ENCODE results near the gene KIAA1191.

KIAA1191 gene

DNA sequence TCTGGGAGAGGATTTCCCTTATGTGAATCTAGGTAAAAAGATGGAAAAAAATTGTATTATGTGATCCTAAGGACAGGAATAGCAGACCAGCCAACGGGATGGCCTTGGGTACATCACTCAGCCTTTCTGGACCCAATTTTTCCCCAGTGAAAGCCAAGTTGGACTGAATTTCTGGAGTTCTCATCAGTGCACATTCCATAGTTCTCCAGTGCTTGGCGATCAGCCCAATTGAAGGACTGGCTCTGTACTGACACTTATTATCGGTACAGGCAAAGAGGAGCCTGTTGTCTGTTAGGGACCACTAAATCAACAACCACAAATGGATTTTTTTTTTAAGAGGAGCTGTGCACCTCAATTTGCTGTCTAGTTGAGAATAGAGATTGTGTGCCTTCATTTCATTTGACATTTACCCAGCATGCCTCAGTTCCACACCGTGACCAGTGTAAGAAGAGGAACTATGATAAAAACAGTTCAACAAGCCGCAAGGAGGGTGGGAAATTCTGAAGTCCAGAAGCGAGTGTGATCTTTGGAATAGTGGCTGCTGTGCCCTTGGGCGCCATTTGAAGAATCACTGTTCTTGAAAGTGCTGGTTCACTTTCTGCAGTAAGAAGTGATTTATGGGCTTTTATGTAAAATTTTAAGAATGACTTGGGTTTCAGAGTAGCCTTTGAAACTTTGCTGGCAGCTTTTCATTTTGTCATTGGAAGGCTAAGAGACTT, 11.7 kb upstream of the KIAA1191 start:
- TF ChIP-seq, protein P1, sequence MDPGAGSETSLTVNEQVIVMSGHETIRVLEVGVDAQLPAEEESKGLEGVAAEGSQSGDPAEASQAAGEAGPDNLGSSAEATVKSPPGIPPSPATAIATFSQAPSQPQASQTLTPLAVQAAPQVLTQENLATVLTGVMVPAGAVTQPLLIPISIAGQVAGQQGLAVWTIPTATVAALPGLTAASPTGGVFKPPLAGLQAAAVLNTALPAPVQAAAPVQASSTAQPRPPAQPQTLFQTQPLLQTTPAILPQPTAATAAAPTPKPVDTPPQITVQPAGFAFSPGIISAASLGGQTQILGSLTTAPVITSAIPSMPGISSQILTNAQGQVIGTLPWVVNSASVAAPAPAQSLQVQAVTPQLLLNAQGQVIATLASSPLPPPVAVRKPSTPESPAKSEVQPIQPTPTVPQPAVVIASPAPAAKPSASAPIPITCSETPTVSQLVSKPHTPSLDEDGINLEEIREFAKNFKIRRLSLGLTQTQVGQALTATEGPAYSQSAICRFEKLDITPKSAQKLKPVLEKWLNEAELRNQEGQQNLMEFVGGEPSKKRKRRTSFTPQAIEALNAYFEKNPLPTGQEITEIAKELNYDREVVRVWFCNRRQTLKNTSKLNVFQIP (CRISPR knock-in tag; IDR thresholded peaks at IDR 0.05; ENCODE audit: borderline replicate concordance, low read depth) = no peak
- TF ChIP-seq PPARA (CRISPR knock-in tag; IDR thresholded peaks at IDR 0.05; ENCODE audit: borderline replicate concordance) = no peak
- TF ChIP-seq ZFP30 (CRISPR knock-in tag; IDR thresholded peaks at IDR 0.05) = no peak
- TF ChIP-seq OSR1 (CRISPR knock-in tag; IDR thresholded peaks at IDR 0.05) = no peak
- no peak for TF ChIP-seq ZNF565 (CRISPR knock-in tag; conservative IDR thresholded peaks at IDR 0.05; ENCODE audit: low read depth)
- TF ChIP-seq ZFP3 (CRISPR knock-in tag; IDR thresholded peaks at IDR 0.05) = no peak
- no peak; the same call in 2 of the 3 replicates for ATAC-seq

DNA sequence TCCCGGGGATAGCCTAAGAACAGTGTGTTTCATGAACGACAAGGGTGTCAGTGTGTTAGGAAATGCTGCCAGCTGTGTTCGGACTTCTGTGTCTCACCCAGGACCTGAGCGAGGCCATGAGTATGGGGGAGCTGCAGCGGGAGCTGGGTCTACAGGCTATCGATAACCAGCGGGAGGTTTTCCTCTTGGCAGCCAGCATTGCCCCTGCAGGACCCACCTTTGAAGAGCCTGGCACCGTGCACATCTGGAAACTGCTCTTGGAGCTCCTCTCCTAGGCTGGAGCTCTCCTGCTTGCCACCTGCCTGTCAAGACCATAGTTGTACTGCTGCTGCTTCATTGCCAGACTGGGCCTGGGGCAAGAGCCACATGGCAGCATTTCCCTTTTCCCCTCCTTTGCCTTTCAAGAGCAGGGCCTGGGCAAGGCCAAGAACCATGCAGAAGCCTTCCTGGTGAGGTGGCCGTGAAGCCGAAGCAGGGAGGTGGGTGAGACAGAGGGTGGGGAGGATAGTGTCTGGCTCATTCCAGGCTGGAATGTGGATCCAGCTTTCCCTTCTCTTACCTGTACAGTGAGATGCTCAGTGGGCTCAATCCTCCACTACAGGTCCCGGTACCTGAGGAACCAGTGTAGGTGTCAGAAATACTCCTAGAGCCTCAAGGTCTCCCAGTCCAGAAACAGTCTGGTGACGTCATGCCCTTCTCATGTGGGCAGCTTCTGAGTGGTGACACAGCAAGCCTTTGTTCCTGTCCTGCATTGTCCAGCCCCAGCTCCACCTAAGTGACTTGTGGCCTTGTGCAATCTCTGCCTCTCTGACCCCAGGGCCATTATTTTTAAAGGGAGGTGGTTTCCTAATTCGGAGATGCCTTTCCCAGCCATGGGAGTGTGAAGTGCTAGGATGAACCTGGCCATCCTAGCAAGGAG, 10.3 kb upstream of the KIAA1191 start:
- no peak for ATAC-seq
- TF ChIP-seq CSDC2 (CRISPR knock-in tag; IDR thresholded peaks at IDR 0.05) (no peak), GLIS3 (CRISPR knock-in tag; IDR thresholded peaks at IDR 0.05) (no peak), RARB (CRISPR knock-in tag; IDR thresholded peaks at IDR 0.05) (no peak), PPARA (CRISPR knock-in tag; IDR thresholded peaks at IDR 0.05; ENCODE audit: borderline replicate concordance) (no peak), OSR1 (CRISPR knock-in tag; IDR thresholded peaks at IDR 0.05) (no peak), ZNF8 (CRISPR knock-in tag; IDR thresholded peaks at IDR 0.05) (no peak), ESRRG (CRISPR knock-in tag; IDR thresholded peaks at IDR 0.05) (no peak), ISL1 (CRISPR knock-in tag; IDR thresholded peaks at IDR 0.05) (no peak), ZFP3 (CRISPR knock-in tag; IDR thresholded peaks at IDR 0.05) (no peak)
- TF ChIP-seq, protein P2, sequence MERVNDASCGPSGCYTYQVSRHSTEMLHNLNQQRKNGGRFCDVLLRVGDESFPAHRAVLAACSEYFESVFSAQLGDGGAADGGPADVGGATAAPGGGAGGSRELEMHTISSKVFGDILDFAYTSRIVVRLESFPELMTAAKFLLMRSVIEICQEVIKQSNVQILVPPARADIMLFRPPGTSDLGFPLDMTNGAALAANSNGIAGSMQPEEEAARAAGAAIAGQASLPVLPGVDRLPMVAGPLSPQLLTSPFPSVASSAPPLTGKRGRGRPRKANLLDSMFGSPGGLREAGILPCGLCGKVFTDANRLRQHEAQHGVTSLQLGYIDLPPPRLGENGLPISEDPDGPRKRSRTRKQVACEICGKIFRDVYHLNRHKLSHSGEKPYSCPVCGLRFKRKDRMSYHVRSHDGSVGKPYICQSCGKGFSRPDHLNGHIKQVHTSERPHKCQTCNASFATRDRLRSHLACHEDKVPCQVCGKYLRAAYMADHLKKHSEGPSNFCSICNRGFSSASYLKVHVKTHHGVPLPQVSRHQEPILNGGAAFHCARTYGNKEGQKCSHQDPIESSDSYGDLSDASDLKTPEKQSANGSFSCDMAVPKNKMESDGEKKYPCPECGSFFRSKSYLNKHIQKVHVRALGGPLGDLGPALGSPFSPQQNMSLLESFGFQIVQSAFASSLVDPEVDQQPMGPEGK (CRISPR knock-in tag; IDR thresholded peaks at IDR 0.05; ENCODE audit: borderline replicate concordance) = no peak
- TF ChIP-seq, protein P3, sequence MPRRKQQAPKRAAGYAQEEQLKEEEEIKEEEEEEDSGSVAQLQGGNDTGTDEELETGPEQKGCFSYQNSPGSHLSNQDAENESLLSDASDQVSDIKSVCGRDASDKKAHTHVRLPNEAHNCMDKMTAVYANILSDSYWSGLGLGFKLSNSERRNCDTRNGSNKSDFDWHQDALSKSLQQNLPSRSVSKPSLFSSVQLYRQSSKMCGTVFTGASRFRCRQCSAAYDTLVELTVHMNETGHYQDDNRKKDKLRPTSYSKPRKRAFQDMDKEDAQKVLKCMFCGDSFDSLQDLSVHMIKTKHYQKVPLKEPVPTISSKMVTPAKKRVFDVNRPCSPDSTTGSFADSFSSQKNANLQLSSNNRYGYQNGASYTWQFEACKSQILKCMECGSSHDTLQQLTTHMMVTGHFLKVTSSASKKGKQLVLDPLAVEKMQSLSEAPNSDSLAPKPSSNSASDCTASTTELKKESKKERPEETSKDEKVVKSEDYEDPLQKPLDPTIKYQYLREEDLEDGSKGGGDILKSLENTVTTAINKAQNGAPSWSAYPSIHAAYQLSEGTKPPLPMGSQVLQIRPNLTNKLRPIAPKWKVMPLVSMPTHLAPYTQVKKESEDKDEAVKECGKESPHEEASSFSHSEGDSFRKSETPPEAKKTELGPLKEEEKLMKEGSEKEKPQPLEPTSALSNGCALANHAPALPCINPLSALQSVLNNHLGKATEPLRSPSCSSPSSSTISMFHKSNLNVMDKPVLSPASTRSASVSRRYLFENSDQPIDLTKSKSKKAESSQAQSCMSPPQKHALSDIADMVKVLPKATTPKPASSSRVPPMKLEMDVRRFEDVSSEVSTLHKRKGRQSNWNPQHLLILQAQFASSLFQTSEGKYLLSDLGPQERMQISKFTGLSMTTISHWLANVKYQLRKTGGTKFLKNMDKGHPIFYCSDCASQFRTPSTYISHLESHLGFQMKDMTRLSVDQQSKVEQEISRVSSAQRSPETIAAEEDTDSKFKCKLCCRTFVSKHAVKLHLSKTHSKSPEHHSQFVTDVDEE (CRISPR knock-in tag; IDR thresholded peaks at IDR 0.05) = no peak
- TF ChIP-seq, protein P1 (CRISPR knock-in tag; IDR thresholded peaks at IDR 0.05; ENCODE audit: borderline replicate concordance, low read depth) = no peak

DNA sequence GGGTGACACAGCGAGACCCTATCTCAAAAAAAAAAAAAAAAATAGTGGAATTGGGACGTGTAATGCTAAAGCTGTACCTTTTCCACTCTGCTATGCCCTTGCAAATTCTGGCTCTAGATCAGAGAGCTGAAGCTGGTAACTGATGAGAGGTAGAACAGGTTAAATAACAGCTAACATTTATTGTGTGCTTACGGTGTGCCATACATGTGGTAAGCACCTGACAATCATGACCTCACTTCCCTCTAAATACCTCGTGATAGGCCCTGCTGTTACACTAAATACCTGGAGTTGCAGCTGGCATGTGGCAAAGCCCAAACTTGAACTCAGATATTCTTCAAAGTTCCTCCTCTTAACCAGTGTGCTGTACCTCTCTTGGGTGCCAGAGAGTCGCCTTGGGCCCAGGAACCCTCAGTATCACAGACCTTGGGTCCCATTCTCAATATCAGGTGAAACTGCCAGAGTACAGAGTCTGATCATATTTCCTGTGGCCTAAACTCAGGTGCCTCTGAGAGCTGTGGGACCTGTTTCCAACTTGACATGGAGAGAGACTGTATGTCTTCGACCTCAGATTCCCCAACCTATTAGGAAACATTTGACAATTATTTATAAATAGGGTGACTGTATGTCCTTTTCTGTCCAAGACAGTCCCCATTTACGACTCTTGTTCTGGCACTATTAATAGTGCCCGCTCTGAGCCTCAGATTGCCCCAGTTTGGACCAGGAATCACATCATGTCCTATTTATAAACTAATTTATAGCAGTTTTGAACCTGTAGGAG, 8.6 kb upstream of the KIAA1191 start:
- TF ChIP-seq ZC3H10 (CRISPR knock-in tag; IDR thresholded peaks at IDR 0.05) (no peak), GLIS3 (CRISPR knock-in tag; IDR thresholded peaks at IDR 0.05) (no peak), ZFP3 (CRISPR knock-in tag; IDR thresholded peaks at IDR 0.05) (no peak), ESRRG (CRISPR knock-in tag; IDR thresholded peaks at IDR 0.05) (no peak), ARNTL (CRISPR knock-in tag; IDR thresholded peaks at IDR 0.05; ENCODE audit: borderline replicate concordance, low read depth) (no peak)
- TF ChIP-seq, protein P1 (CRISPR knock-in tag; IDR thresholded peaks at IDR 0.05; ENCODE audit: borderline replicate concordance, low read depth) = no peak
- ATAC-seq = no peak
